ENCODE measurements around the gene ASCC3. TPM values are rescaled to one million over a fixed set of nuclear protein-coding genes. Genes with fewer than 3 reads are reported as not detected.

ASCC3 gene
- total and polyA plus RNA-seq, 2 of the 4 experiments (the other 2 are of a cell fraction): 25.8 to 104 TPM

GRCh38 chr6:100695445-100695844 is 185.7 kb downstream of the ASCC3 start:
- no peak overlapping the region for H2AK5ac ChIP-seq (ENCODE audit: low read depth, low read length)
- H3K4me1 ChIP-seq (ENCODE audit: control insufficient read depth, insufficient read depth, low read length): no peaks in the 10 kb centered on the region
- no peaks in the 10 kb centered on the region for H3K27me3 ChIP-seq (ENCODE audit: control insufficient read depth, insufficient read depth, low read length)
- H3K4ac ChIP-seq (ENCODE audit: low read depth, low read length): no peak overlapping the region
- no peak overlapping the region for H2BK20ac ChIP-seq (ENCODE audit: low read depth, low read length)
- intact Hi-C loops (cut with micrococcal nuclease): no loop called here
- dilution Hi-C loops (cut with HindIII; ENCODE audit: low sequenced_read_pairs, unreplicated experiment): no loop called here
- no peak overlapping the region for H3K18ac ChIP-seq (ENCODE audit: low read depth, low read length)
- H3K4me2 ChIP-seq (ENCODE audit: low read depth, low read length): no peak overlapping the region
- H2BK120ac ChIP-seq (ENCODE audit: low read depth, low read length): no peak overlapping the region
- no peak for DNase-seq
- no peak overlapping the region for H2AFZ ChIP-seq (replicated peaks; ENCODE audit: low read length, poor library complexity)
- no peak overlapping the region for H2BK5ac ChIP-seq (ENCODE audit: low read depth, low read length, poor library complexity, severe bottlenecking)
- H3K4me3 ChIP-seq (ENCODE audit: insufficient read depth, low read depth, low read length): no peak overlapping the region
- no CpG with 5 or more reads among the region's 1 CpG for WGBS, 2 experiments (ENCODE audit: extremely low coverage in 2 of 2, insufficient read length in 1 of 2)
- no peaks in the 10 kb centered on the region for H3K9me3 ChIP-seq (ENCODE audit: control insufficient read depth, insufficient read depth, low read length)
- no peaks in the 10 kb centered on the region; the same call in 1 of the 2 replicates for H3K9me1 ChIP-seq (ENCODE audit: insufficient read depth, low read length)
- H3K56ac ChIP-seq (ENCODE audit: extremely low read depth, insufficient read depth, low read length): no peak overlapping the region
- H3K23ac ChIP-seq (ENCODE audit: low read depth, low read length): no peak overlapping the region
- ATAC-seq (ENCODE audit: low read depth): no peak
- H2BK15ac ChIP-seq (ENCODE audit: low read depth, low read length): no peak overlapping the region
- ChIA-PET CTCF (no interaction called here), POLR2A (ENCODE audit: unreplicated experiment) (interaction anchor here (0.6 kb wide), 1 partner anchor 14 kb away, joined by 6 read pairs; no protein-coding TSS in a partner anchor)
- in situ Hi-C loops (cut with MboI; ENCODE audit: low sequenced_read_pairs): no loop called here
- H4K8ac ChIP-seq (ENCODE audit: low read depth in 2 of 2, low read length in 2 of 2): no peak overlapping the region
- H3K27ac ChIP-seq (ENCODE audit: insufficient read depth, low read length): no peak overlapping the region
- no peak overlapping the region for H3K14ac ChIP-seq (replicated peaks; ENCODE audit: low read depth, low read length)
- no peak overlapping the region for H4K91ac ChIP-seq (ENCODE audit: insufficient read depth, low read depth, low read length)
- H4K20me1 ChIP-seq (ENCODE audit: insufficient read depth, low read length): no peaks in the 10 kb centered on the region
- no peak overlapping the region for H3K9ac ChIP-seq (ENCODE audit: low read depth, low read length)
- no TSS peak for BruUV-seq (replicated peaks)
- H3K79me1 ChIP-seq (ENCODE audit: low read depth in 1 of 2, low read length in 2 of 2): peaks cover 0 to 3% of the 10 kb centered on the region in 2 experiments; a peak in 1 of 4 replicates
- H3K36me3 ChIP-seq (ENCODE audit: control insufficient read depth, insufficient read depth, low read length): 0 out of 2 replicates have a peak, but pooled peaks cover 1% of the 10 kb centered on the region
- TF ChIP-seq CEBPB (IDR thresholded peaks at IDR 0.05; ENCODE audit: low read depth, low read length) (no peak), RAD21 (IDR thresholded peaks at IDR 0.05; ENCODE audit: low read length) (no peak), POLR2A (IDR thresholded peaks at IDR 0.05; ENCODE audit: low read depth, low read length) (no peak), MXI1 (IDR thresholded peaks at IDR 0.05; ENCODE audit: borderline replicate concordance, low read depth, low read length) (no peak), SMC3 (IDR thresholded peaks at IDR 0.05; ENCODE audit: low read depth, low read length) (no peak), RFX5 (IDR thresholded peaks at IDR 0.05; ENCODE audit: low read depth, low read length) (no peak), RCOR1 (IDR thresholded peaks at IDR 0.05; ENCODE audit: insufficient replicate concordance, low read length) (no peak), MAZ (IDR thresholded peaks at IDR 0.05; ENCODE audit: borderline replicate concordance, low read depth, low read length) (no peak), CHD1 (IDR thresholded peaks at IDR 0.05; ENCODE audit: low read depth, low read length) (no peak)
- no peak overlapping the region for H4K5ac ChIP-seq (ENCODE audit: low read depth, low read length)
- no peak overlapping the region for H2AK9ac ChIP-seq (replicated peaks; ENCODE audit: low read depth, low read length, poor library complexity)
